Neural progenitor cell (in vitro differentiated cells): ENCODE measurements around the gene CLINT1. TPM values are rescaled to one million over a fixed set of nuclear protein-coding genes. Genes with fewer than 3 reads are reported as not detected.

Experiments used
- DNase-seq: peaks from one replicate; pipeline ENCODE4 v3.0.0-alpha.2; 2016; ENCODE audit warnings: low spot score
- H2AFZ ChIP-seq: fragments of 200-600 bp; sonication (generic); replicated peaks from 2 replicates; pipeline ENCODE4 v1.6.1; 2016; ENCODE audit warnings: antibody characterized with exemption
- H3F3A ChIP-seq: fragments of 200-600 bp; sonication (generic); 2 replicates; pipeline ENCODE4 v1.6.1; 2016; ENCODE audit warnings: antibody characterized with exemption, low read depth
- H3K27ac ChIP-seq: fragments of 200-600 bp; sonication (generic); 2 replicates; pipeline ENCODE4 v1.5.1; 2016; ENCODE audit warnings: mild to moderate bottlenecking
- H3K27me3 ChIP-seq: fragments of 200-600 bp; sonication (generic); 2 replicates; pipeline ENCODE4 v1.6.1; 2016; ENCODE audit warnings: mild to moderate bottlenecking, moderate library complexity
- H3K36me3 ChIP-seq: fragments of 200-600 bp; sonication (generic); 2 replicates; pipeline ENCODE4 v1.5.1; 2016
- H3K4me1 ChIP-seq: fragments of 200-600 bp; sonication (generic); 2 replicates; pipeline ENCODE4 v1.6.1; 2016; ENCODE audit warnings: mixed run types
- H3K4me2 ChIP-seq: fragments of 200-600 bp; sonication (generic); 2 replicates; pipeline ENCODE4 v1.6.1; 2016
- H3K4me3 ChIP-seq: fragments of 200-600 bp; sonication (generic); 2 replicates; pipeline ENCODE4 v1.5.1; 2016
- H3K79me2 ChIP-seq: fragments of 200-600 bp; sonication (generic); 2 replicates; pipeline ENCODE4 v1.6.1; 2016; ENCODE audit warnings: low read depth
- H3K9ac ChIP-seq: fragments of 200-600 bp; sonication (generic); 2 replicates; pipeline ENCODE4 v1.6.1; 2016
- H3K9me3 ChIP-seq: fragments of 200-600 bp; sonication (generic); 2 replicates; pipeline ENCODE4 v1.5.1; 2016; ENCODE audit warnings: low read depth
- H4K20me1 ChIP-seq: fragments of 200-600 bp; sonication (generic); 2 replicates; pipeline ENCODE4 v1.6.1; 2016; ENCODE audit warnings: low read depth
- H3K27ac Mint-ChIP-seq: 3 replicates; pipeline ENCODE4 v1.8.0; 2021; ENCODE audit warnings: mixed read lengths
- H3K27me3 Mint-ChIP-seq: 2 replicates; pipeline ENCODE4 v1.8.0; 2022; ENCODE audit warnings: low read depth, mild to moderate bottlenecking, inconsistent platforms, moderate library complexity, mixed read lengths; ENCODE audit not compliant: insufficient read depth
- H3K36me3 Mint-ChIP-seq: 3 replicates; pipeline ENCODE4 v1.8.0; 2021; ENCODE audit warnings: mixed read lengths
- H3K4me1 Mint-ChIP-seq: 3 replicates; pipeline ENCODE4 v1.8.0; 2021; ENCODE audit warnings: mixed read lengths
- H3K4me3 Mint-ChIP-seq: 3 replicates; pipeline ENCODE4 v1.8.0; 2021; ENCODE audit warnings: mild to moderate bottlenecking, moderate library complexity, mixed read lengths
- H3K9me3 Mint-ChIP-seq: 3 replicates; pipeline ENCODE4 v1.8.0; 2020; ENCODE audit warnings: mixed read lengths
- CTCF ChIP-seq: fragments of 200-600 bp; sonication (generic); IDR thresholded peaks from 2 replicates; pipeline ENCODE4 v1.5.1; 2017; ENCODE audit warnings: antibody characterized with exemption, mild to moderate bottlenecking
- EZH2 ChIP-seq: fragments of 200-600 bp; sonication (generic); IDR thresholded peaks from 2 replicates; pipeline ENCODE4 v1.6.1; 2017; ENCODE audit warnings: antibody characterized with exemption, mild to moderate bottlenecking, moderate library complexity
- EZH2phosphoT487 ChIP-seq: fragments of 200-600 bp; sonication (generic); IDR thresholded peaks from 2 replicates; pipeline ENCODE4 v1.6.1; 2017; ENCODE audit warnings: antibody characterized with exemption
- total RNA-seq: library from RNA; depleted of rRNA; stranded (reverse); fragments of >200 nt; gene quantifications from 2 replicates; pipeline ENCODE4 v1.2.3, GENCODE V29; 2015; ENCODE audit warnings: low replicate concordance

CLINT1 gene
- total RNA-seq, 1 donor from 2014 or later, result 65.0 TPM

GRCh38 chr5:157862183-157862851 is 3.4 kb upstream of the CLINT1 start:
- H3K27me3 ChIP-seq, result no peaks in the 10 kb centered on the region
- peaks cover 3% of the 10 kb centered on the region for H3K4me1 ChIP-seq
- Mint-ChIP-seq H3K9me3 (no peaks in the 10 kb centered on the region), H3K4me3 (no peak overlapping the region), H3K27ac (no peak overlapping the region), H3K36me3 (no peaks in the 10 kb centered on the region), H3K27me3 (peaks cover 2% of the 10 kb centered on the region), H3K4me1 (peaks cover 9% of the 10 kb centered on the region)
- no peaks in the 10 kb centered on the region for H3K9me3 ChIP-seq
- peaks cover 16% of the 10 kb centered on the region for H3K79me2 ChIP-seq
- no peak overlapping the region for H2AFZ ChIP-seq
- H3K27ac ChIP-seq, result no peak overlapping the region
- no peak for DNase-seq
- no peak overlapping the region for H3K9ac ChIP-seq
- no peaks in the 10 kb centered on the region for H3F3A ChIP-seq
- no peaks in the 10 kb centered on the region for H4K20me1 ChIP-seq
- H3K36me3 ChIP-seq, result no peaks in the 10 kb centered on the region
- no peak overlapping the region for H3K4me2 ChIP-seq
- no peak overlapping the region for H3K4me3 ChIP-seq
- no peak for TF ChIP-seq EZH2phosphoT487
- no peak for TF ChIP-seq EZH2
- no peak for TF ChIP-seq CTCF

GRCh38 chr5:157860898-157861890 is 2.2 kb upstream of the CLINT1 start:
- DNase-seq, result no peak
- Histone ChIP-seq H3K4me3 (no peak overlapping the region), H3K27me3 (no peaks in the 10 kb centered on the region), H2AFZ (no peak overlapping the region), H3K9me3 (no peaks in the 10 kb centered on the region), H3K4me2 (no peak overlapping the region), H3K27ac (no peak overlapping the region), H3K36me3 (no peaks in the 10 kb centered on the region), H3K79me2 (peaks cover 27% of the 10 kb centered on the region), H3K4me1 (peaks cover 5% of the 10 kb centered on the region), H3F3A (no peaks in the 10 kb centered on the region), H4K20me1 (peaks cover 9% of the 10 kb centered on the region), H3K9ac (no peak overlapping the region)
- Mint-ChIP-seq H3K27ac (no peak overlapping the region), H3K9me3 (no peaks in the 10 kb centered on the region), H3K36me3 (no peaks in the 10 kb centered on the region), H3K4me3 (no peak overlapping the region), H3K27me3 (no peaks in the 10 kb centered on the region), H3K4me1 (peaks cover 16% of the 10 kb centered on the region)
- no peak for TF ChIP-seq CTCF
- no peak for TF ChIP-seq EZH2
- no peak for TF ChIP-seq EZH2phosphoT487

- no peak for DNase-seq
- H3F3A ChIP-seq, result no peaks in the 10 kb centered on the region
- no peak overlapping the region for H3K27ac ChIP-seq
- H3K9me3 ChIP-seq, result no peaks in the 10 kb centered on the region
- H4K20me1 ChIP-seq, result peaks cover 23% of the 10 kb centered on the region
- H3K4me1 ChIP-seq, result peaks cover 7% of the 10 kb centered on the region
- Mint-ChIP-seq H3K4me3 (peak overlapping the region; percentile 99), H3K9me3 (no peaks in the 10 kb centered on the region), H3K36me3 (no peaks in the 10 kb centered on the region), H3K27me3 (no peaks in the 10 kb centered on the region), H3K27ac (peak overlapping the region; percentile 6), H3K4me1 (peaks cover 23% of the 10 kb centered on the region)
- no peaks in the 10 kb centered on the region for H3K36me3 ChIP-seq
- TF ChIP-seq EZH2phosphoT487, result no peak
- TF ChIP-seq CTCF, result no peak
- TF ChIP-seq EZH2, result no peak
- peak overlapping the region; percentile 94 for H3K4me3 ChIP-seq
- no peaks in the 10 kb centered on the region for H3K27me3 ChIP-seq
- H3K79me2 ChIP-seq, result peaks cover 47% of the 10 kb centered on the region
- H2AFZ ChIP-seq, result peak overlapping the region; percentile 71
- peak overlapping the region; percentile 76 for H3K4me2 ChIP-seq
- H3K9ac ChIP-seq, result no peak overlapping the region
Observed at GRCh38 chr5:157859227-157859575, 256 bp upstream of the CLINT1 start.
